Kidney epithelial cell (primary cell): ENCODE results near the gene NFIA. TPM values are rescaled to one million over a fixed set of nuclear protein-coding genes. Genes with fewer than 3 reads are reported as not detected.

Experiments
- DNase-seq: peaks from one replicate; pipeline ENCODE4 v3.0.0-alpha.2; 2010; ENCODE audit warnings: low read depth
- H3K27me3 ChIP-seq: 2 replicates; pipeline ENCODE4 v1.6.0; 2011; ENCODE audit warnings: low read length; ENCODE audit not compliant: control insufficient read depth, insufficient read depth
- H3K36me3 ChIP-seq: 2 replicates; pipeline ENCODE4 v1.5.1; 2011; ENCODE audit warnings: low read length; ENCODE audit not compliant: control insufficient read depth, insufficient read depth
- H3K4me3 ChIP-seq: 2 replicates; pipeline ENCODE4 v1.5.1; 2011; ENCODE audit warnings: low read depth, mild to moderate bottlenecking, control low read depth, low read length
- CTCF ChIP-seq: IDR thresholded peaks from 2 replicates; pipeline ENCODE4 v1.5.1; 2011; ENCODE audit warnings: mild to moderate bottlenecking, moderate library complexity, low read length, control low read depth, inconsistent platforms; ENCODE audit not compliant: insufficient read depth, poor library complexity, severe bottlenecking
- total RNA-seq: library from RNA; depleted of rRNA; stranded (reverse); fragments of >200 nt; gene quantifications from 2 replicates; pipeline ENCODE4 v1.2.3, GENCODE V29; 2015

The NFIA gene
- total RNA-seq, 1 donor from 2014 or later, result 3.5 TPM

DNA sequence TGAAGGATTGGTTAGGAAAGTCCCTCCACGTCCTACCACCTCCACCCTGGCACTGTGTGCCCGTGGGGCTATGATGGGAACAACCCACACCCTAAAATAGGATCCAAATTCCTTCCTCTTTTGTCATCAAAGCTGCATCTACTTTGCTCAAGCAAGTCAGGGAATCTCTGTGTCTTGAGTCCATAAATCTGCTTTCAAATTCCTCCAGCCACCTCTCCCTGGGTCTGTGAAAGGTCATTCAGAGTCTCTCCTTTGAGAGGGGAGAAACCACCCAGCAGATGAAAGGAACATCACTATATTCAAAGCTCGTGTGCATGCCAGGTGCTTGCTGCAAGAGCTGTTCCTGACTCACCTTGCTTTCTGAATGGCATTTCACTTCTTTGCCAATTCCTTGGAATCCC, 399.0 kb downstream of the NFIA start:
- H3K27me3 ChIP-seq, result peaks cover 4% of the 10 kb centered on the region
- TF ChIP-seq CTCF, result no peak
- DNase-seq, result no peak
- no peak overlapping the region for H3K4me3 ChIP-seq
- no peaks in the 10 kb centered on the region for H3K36me3 ChIP-seq

DNA sequence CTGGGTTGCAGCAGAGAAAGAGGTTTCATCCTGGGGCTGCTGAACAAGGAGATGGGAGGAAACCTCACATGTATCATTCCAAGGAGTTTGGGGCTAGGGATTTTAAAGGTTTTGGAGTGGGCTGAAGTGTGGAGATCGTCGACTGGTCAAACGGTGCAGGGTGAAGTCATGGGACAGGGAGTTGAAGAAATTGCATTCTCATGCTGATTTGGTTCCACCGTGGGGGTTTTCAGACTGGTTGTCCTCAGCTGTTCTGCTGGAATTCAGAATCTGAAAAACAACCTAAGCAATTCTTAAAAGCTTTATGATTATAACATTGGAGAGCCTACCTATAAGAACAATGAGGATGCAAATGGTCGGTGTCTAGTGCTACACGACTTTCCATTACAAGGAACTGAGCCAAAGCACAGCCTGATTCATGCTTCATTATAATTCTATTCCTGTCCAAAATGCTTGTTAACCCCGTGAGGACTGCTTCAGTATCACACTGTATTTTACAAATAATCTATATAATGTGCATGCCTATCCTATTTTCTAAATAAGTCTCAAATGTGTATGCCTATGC, 399.9 kb downstream of the NFIA start:
- no peak for DNase-seq
- no peak for TF ChIP-seq CTCF
- Histone ChIP-seq H3K4me3 (no peak overlapping the region), H3K27me3 (peaks cover 4% of the 10 kb centered on the region), H3K36me3 (no peaks in the 10 kb centered on the region)

- no peak for TF ChIP-seq CTCF
- no peak overlapping the region for H3K4me3 ChIP-seq
- DNase-seq, result no peak
Measured at GRCh38 chr1:61486783-61487536, 404.6 kb downstream of the NFIA start.

DNA sequence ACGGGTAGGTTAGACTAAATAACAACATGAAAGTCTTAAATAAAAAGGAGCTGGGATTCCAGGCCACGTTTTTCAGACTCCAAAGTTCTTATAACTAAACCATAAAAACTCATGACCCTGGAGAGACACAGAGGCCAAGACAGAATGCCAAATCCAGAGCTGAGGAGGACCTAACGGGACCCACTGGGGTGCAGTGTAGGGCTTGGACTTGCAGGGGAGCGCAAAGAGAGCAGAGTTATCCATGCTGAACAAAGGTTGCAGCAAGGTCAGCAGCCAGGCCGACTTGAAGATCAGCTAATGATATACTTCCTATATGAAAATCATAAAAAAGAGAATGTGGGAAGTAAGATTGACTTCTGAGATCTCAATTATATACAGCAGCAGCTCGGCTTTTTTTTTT, 405.4 kb downstream of the NFIA start:
- no peak for DNase-seq
- no peak for TF ChIP-seq CTCF
- Histone ChIP-seq H3K36me3 (no peaks in the 10 kb centered on the region), H3K4me3 (no peak overlapping the region), H3K27me3 (peaks cover 4% of the 10 kb centered on the region)

More at GRCh38 chr1:61486783-61487536, 404.6 kb downstream of the NFIA start:
- H3K36me3 ChIP-seq, result no peaks in the 10 kb centered on the region
- peaks cover 4% of the 10 kb centered on the region for H3K27me3 ChIP-seq

DNA sequence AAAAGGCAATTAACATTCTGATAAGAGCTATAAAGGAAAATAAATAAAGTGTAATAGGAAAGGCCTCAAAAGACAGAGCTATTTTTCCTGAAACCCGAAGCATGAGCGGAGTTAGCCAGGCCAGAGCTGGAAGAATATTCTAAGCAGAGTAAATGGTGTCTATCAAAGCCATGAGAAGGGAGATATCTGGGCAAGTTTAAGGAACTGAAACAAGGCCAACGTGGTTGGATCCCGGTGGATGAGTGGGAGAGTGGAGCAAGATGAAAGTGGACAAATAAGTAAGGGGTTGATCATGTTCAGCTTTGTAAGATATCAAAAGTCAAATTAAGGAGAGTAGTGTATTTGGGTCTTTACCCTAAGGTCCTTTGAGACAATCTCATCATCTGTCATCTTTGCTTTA, 408.6 kb downstream of the NFIA start:
- no peak for TF ChIP-seq CTCF
- Histone ChIP-seq H3K27me3 (no peaks in the 10 kb centered on the region), H3K4me3 (no peak overlapping the region), H3K36me3 (no peaks in the 10 kb centered on the region)
- no peak for DNase-seq
